ENCODE measurements around the gene ADAMTSL1.

DNA sequence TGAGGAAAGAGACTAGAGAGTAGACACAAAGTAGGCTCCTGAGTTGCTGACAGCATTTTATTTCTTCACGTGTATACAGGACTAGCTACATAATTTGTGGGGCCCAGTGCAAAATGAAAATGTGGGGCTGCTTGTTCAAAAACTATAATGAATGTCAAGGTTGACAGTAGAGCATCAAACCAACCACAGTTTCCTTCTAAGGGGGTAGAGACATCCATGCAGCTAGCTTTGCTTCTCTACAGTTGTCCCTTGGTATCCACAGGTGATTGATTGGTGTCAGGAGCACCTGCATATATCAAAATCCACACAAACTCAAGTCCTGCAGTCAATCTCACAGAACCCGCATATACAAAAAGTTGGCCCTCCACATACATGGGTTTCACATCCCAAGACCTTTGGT, 429.5 kb downstream of the ADAMTSL1 start:
- TF ChIP-seq, protein P1, sequence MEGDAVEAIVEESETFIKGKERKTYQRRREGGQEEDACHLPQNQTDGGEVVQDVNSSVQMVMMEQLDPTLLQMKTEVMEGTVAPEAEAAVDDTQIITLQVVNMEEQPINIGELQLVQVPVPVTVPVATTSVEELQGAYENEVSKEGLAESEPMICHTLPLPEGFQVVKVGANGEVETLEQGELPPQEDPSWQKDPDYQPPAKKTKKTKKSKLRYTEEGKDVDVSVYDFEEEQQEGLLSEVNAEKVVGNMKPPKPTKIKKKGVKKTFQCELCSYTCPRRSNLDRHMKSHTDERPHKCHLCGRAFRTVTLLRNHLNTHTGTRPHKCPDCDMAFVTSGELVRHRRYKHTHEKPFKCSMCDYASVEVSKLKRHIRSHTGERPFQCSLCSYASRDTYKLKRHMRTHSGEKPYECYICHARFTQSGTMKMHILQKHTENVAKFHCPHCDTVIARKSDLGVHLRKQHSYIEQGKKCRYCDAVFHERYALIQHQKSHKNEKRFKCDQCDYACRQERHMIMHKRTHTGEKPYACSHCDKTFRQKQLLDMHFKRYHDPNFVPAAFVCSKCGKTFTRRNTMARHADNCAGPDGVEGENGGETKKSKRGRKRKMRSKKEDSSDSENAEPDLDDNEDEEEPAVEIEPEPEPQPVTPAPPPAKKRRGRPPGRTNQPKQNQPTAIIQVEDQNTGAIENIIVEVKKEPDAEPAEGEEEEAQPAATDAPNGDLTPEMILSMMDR (IDR thresholded peaks at IDR 0.05; ENCODE audit: low read depth, low read length, missing input control) = no peak
- TF ChIP-seq TAF1 (conservative IDR thresholded peaks at IDR 0.05) (no peak), SP1 (IDR thresholded peaks at IDR 0.05) (no peak), HNF4G (IDR thresholded peaks at IDR 0.05) (no peak), FOXA1 (IDR thresholded peaks at IDR 0.05) (no peak), EGR1 (IDR thresholded peaks at IDR 0.05; ENCODE audit: low read depth in 2 of 2) (no peak), YY1 (IDR thresholded peaks at IDR 0.05) (no peak), RAD21 (IDR thresholded peaks at IDR 0.05) (no peak), GABPA (IDR thresholded peaks at IDR 0.05 in 1 of 2, conservative IDR thresholded peaks at IDR 0.05 in 1 of 2) (no peak), HNF4A (conservative IDR thresholded peaks at IDR 0.05) (no peak)
- TF ChIP-seq, protein P2, sequence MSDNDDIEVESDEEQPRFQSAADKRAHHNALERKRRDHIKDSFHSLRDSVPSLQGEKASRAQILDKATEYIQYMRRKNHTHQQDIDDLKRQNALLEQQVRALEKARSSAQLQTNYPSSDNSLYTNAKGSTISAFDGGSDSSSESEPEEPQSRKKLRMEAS (IDR thresholded peaks at IDR 0.05) = no peak
- TF ChIP-seq, protein P3, sequence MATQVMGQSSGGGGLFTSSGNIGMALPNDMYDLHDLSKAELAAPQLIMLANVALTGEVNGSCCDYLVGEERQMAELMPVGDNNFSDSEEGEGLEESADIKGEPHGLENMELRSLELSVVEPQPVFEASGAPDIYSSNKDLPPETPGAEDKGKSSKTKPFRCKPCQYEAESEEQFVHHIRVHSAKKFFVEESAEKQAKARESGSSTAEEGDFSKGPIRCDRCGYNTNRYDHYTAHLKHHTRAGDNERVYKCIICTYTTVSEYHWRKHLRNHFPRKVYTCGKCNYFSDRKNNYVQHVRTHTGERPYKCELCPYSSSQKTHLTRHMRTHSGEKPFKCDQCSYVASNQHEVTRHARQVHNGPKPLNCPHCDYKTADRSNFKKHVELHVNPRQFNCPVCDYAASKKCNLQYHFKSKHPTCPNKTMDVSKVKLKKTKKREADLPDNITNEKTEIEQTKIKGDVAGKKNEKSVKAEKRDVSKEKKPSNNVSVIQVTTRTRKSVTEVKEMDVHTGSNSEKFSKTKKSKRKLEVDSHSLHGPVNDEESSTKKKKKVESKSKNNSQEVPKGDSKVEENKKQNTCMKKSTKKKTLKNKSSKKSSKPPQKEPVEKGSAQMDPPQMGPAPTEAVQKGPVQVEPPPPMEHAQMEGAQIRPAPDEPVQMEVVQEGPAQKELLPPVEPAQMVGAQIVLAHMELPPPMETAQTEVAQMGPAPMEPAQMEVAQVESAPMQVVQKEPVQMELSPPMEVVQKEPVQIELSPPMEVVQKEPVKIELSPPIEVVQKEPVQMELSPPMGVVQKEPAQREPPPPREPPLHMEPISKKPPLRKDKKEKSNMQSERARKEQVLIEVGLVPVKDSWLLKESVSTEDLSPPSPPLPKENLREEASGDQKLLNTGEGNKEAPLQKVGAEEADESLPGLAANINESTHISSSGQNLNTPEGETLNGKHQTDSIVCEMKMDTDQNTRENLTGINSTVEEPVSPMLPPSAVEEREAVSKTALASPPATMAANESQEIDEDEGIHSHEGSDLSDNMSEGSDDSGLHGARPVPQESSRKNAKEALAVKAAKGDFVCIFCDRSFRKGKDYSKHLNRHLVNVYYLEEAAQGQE (IDR thresholded peaks at IDR 0.05) = no peak
- TF ChIP-seq, protein P4, sequence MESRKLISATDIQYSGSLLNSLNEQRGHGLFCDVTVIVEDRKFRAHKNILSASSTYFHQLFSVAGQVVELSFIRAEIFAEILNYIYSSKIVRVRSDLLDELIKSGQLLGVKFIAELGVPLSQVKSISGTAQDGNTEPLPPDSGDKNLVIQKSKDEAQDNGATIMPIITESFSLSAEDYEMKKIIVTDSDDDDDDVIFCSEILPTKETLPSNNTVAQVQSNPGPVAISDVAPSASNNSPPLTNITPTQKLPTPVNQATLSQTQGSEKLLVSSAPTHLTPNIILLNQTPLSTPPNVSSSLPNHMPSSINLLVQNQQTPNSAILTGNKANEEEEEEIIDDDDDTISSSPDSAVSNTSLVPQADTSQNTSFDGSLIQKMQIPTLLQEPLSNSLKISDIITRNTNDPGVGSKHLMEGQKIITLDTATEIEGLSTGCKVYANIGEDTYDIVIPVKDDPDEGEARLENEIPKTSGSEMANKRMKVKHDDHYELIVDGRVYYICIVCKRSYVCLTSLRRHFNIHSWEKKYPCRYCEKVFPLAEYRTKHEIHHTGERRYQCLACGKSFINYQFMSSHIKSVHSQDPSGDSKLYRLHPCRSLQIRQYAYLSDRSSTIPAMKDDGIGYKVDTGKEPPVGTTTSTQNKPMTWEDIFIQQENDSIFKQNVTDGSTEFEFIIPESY (IDR thresholded peaks at IDR 0.05) = no peak
